Ecto neural progenitor cell (in vitro differentiated cells): ENCODE measurements around the gene CLHC1.

Experiments used
- DNase-seq: peaks from one replicate; pipeline ENCODE4 v3.0.0-alpha.2; 2018; ENCODE audit warnings: low spot score

The CLHC1 gene

GRCh38 chr2:55169359-55169758, 62.7 kb downstream of the CLHC1 start:
- DNase-seq, result no peak

GRCh38 chr2:55168221-55169154, 63.6 kb downstream of the CLHC1 start:
- DNase-seq, result no peak

- no peak for DNase-seq
These were observed 66.5 kb downstream of the CLHC1 start for GRCh38 chr2:55165626-55166025.

GRCh38 chr2:55164534-55165480, 67.3 kb downstream of the CLHC1 start:
- no peak for DNase-seq

GRCh38 chr2:55163941-55164390, 68.1 kb downstream of the CLHC1 start:
- no peak for DNase-seq

GRCh38 chr2:55163274-55163721, 68.8 kb downstream of the CLHC1 start:
- DNase-seq, result no peak

- DNase-seq, result no peak
These were observed 69.6 kb downstream of the CLHC1 start for GRCh38 chr2:55162284-55163006.

- DNase-seq, result no peak
These were observed 70.5 kb downstream of the CLHC1 start for GRCh38 chr2:55161295-55162210.

GRCh38 chr2:55160422-55160821, 71.7 kb downstream of the CLHC1 start:
- DNase-seq, result no peak

- no peak for DNase-seq
These were observed 72.3 kb downstream of the CLHC1 start for GRCh38 chr2:55159752-55160151.

GRCh38 chr2:55159037-55159651, 72.9 kb downstream of the CLHC1 start:
- no peak for DNase-seq

GRCh38 chr2:55158111-55158814, 73.8 kb downstream of the CLHC1 start:
- no peak for DNase-seq

- DNase-seq, result no peak
These were observed 74.6 kb downstream of the CLHC1 start for GRCh38 chr2:55157474-55157884.

GRCh38 chr2:55156984-55157383, 75.1 kb downstream of the CLHC1 start:
- DNase-seq, result no peak

GRCh38 chr2:55156326-55156725, 75.8 kb downstream of the CLHC1 start:
- DNase-seq, result no peak

- DNase-seq, result no peak
These were observed 76.3 kb downstream of the CLHC1 start for GRCh38 chr2:55155764-55156281.

- no peak for DNase-seq
These were observed 76.9 kb downstream of the CLHC1 start for GRCh38 chr2:55155206-55155605.

GRCh38 chr2:55154525-55155030, 77.5 kb downstream of the CLHC1 start:
- no peak for DNase-seq
